CD4-positive, alpha-beta T cell (primary cell): ENCODE measurements around the gene NCR3LG1. TPM values are rescaled to one million over a fixed set of nuclear protein-coding genes. Genes with fewer than 3 reads are reported as not detected.

Experiments
- ATAC-seq: fragments of 200-7000 bp; cut with Tn5 transposase; one replicate; pipeline ENCODE4 v1.10.0; 2022; ENCODE audit warnings: mild to moderate bottlenecking; ENCODE audit not compliant: poor library complexity
- CTCF ChIA-PET: fragments of 350-600 bp; sonication (Branson Sonifier 250); formaldehyde crosslinking; loops from one replicate; lab custom pipeline; 2021; ENCODE audit warnings: antibody characterized with exemption, inconsistent platforms; lab: Charles Lee
- POLR2A ChIA-PET: fragments of 350-600 bp; sonication (Branson Sonifier 250); formaldehyde crosslinking; loops from one replicate; lab custom pipeline; 2021; ENCODE audit warnings: antibody characterized with exemption, inconsistent platforms; lab: Charles Lee
- DNase-seq, 14 experiments: peaks; one replicate each; pipeline ENCODE4 v3.0.0-alpha.2; 2013 to 2020; ENCODE audit warnings: mixed read lengths in 2 of 14
- H3K27ac ChIP-seq, 2 donors: one replicate each; pipeline versions ENCODE4 v1.5.1 to v1.7.0; 2013; ENCODE audit warnings: low read length in 2 of 2, low read depth in 1 of 2, mild to moderate bottlenecking in 1 of 2
- H3K27me3 ChIP-seq, 2 experiments: 1 replicate in 1 of 2; 2 replicates in 1 of 2; pipeline versions ENCODE4 v1.6.1 to v1.7.0; 2013; ENCODE audit warnings: low read length in 2 of 2, control low read depth in 1 of 2, mild to moderate bottlenecking in 1 of 2, moderate library complexity in 1 of 2; ENCODE audit not compliant: insufficient read depth in 2 of 2, control insufficient read depth in 1 of 2
- H3K36me3 ChIP-seq: one replicate; pipeline ENCODE4 v1.6.1; 2013; ENCODE audit warnings: low read length, control low read depth; ENCODE audit not compliant: insufficient read depth
- H3K4me1 ChIP-seq: one replicate; pipeline ENCODE4 v1.6.1; 2013; ENCODE audit warnings: low read length, control low read depth; ENCODE audit not compliant: insufficient read depth
- H3K4me3 ChIP-seq: one replicate; pipeline ENCODE4 v1.5.1; 2013; ENCODE audit warnings: mild to moderate bottlenecking, low read length, moderate library complexity
- H3K9me3 ChIP-seq, 2 experiments: 1 replicate in 1 of 2; 2 replicates in 1 of 2; pipeline versions ENCODE4 v1.6.1 to v1.7.0; 2013; ENCODE audit warnings: low read length in 2 of 2, mild to moderate bottlenecking in 2 of 2, control low read depth in 1 of 2, moderate library complexity in 1 of 2; ENCODE audit not compliant: control insufficient read depth in 1 of 2, insufficient read depth in 1 of 2
- H3K27ac Mint-ChIP-seq: one replicate; pipeline ENCODE4 v1.8.0; 2020; ENCODE audit warnings: mixed read lengths
- H3K27me3 Mint-ChIP-seq: one replicate; pipeline ENCODE4 v1.8.0; 2021; ENCODE audit warnings: mixed read lengths
- H3K36me3 Mint-ChIP-seq: one replicate; pipeline ENCODE4 v1.8.0; 2021; ENCODE audit warnings: low read depth, mixed read lengths
- H3K4me1 Mint-ChIP-seq: one replicate; pipeline ENCODE4 v1.8.0; 2021; ENCODE audit warnings: low read depth, mixed read lengths
- H3K4me3 Mint-ChIP-seq: one replicate; pipeline ENCODE4 v1.8.0; 2020; ENCODE audit warnings: mild to moderate bottlenecking, mixed read lengths
- H3K9me3 Mint-ChIP-seq: one replicate; pipeline ENCODE4 v1.8.0; 2020; ENCODE audit warnings: mixed read lengths
- intact Hi-C, 2 experiments: fragments of 100-400 bp; cut with DNase I in 1 of 2; cut with micrococcal nuclease in 1 of 2; formaldehyde crosslinking; loops; one replicate each; pipeline versions ENCODE4 v1.15.1 to v1.9.0; 2023 to 2025; cut with DNase I, micrococcal nuclease
- total RNA-seq, 174 experiments: library from RNA in 2 of 174; stranded (reverse) in 2 of 174; gene quantifications; one replicate each; pipeline ENCODE4 v1.2.3 and lab custom pipeline; 2021 to 2026
- TF ChIP-seq, protein P1 (sequence below): fragments of 200-600 bp; IDR thresholded peaks from one replicate; pipeline ENCODE4 v1.8.0; 2022; ENCODE audit warnings: antibody characterized with exemption, mild to moderate bottlenecking

The NCR3LG1 gene
- total RNA-seq, 2 experiments from 2014 or later = 2.2 to 2.4 TPM

DNA sequence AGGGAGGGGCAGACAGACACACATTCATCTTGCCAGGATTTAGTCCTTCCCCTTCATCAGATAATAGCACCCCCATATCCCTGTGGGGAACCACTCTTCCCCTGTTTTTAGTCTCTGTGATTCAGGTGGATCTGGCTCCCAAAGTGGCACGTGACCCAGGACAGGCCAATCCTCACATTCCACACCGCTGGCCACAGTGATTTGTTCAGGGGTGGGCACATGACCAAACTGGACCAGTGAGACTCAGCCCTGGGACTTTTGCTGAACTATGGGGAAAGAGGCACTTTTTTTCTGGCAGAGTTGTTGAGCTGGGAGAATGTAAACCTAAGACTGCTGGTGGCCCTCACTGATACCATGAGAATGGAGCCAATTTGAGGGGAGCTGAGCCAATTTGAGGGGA lies 56.0 kb downstream of the NCR3LG1 start:
- no peak for DNase-seq
- H3K4me3 Mint-ChIP-seq = no peak overlapping the region
- POLR2A ChIA-PET = no interaction called here
- H3K9me3 Mint-ChIP-seq = no peaks in the 10 kb centered on the region
- H3K36me3 ChIP-seq = no peaks in the 10 kb centered on the region
- H3K27me3 ChIP-seq = peaks cover 0 to 2% of the 10 kb centered on the region in 2 experiments
- H3K36me3 Mint-ChIP-seq = no peaks in the 10 kb centered on the region
- peaks cover 2% of the 10 kb centered on the region for H3K27me3 Mint-ChIP-seq
- TF ChIP-seq, protein P1, sequence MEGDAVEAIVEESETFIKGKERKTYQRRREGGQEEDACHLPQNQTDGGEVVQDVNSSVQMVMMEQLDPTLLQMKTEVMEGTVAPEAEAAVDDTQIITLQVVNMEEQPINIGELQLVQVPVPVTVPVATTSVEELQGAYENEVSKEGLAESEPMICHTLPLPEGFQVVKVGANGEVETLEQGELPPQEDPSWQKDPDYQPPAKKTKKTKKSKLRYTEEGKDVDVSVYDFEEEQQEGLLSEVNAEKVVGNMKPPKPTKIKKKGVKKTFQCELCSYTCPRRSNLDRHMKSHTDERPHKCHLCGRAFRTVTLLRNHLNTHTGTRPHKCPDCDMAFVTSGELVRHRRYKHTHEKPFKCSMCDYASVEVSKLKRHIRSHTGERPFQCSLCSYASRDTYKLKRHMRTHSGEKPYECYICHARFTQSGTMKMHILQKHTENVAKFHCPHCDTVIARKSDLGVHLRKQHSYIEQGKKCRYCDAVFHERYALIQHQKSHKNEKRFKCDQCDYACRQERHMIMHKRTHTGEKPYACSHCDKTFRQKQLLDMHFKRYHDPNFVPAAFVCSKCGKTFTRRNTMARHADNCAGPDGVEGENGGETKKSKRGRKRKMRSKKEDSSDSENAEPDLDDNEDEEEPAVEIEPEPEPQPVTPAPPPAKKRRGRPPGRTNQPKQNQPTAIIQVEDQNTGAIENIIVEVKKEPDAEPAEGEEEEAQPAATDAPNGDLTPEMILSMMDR = no peak
- no peaks in the 10 kb centered on the region for H3K4me1 ChIP-seq
- no peak overlapping the region for H3K27ac Mint-ChIP-seq
- no peaks in the 10 kb centered on the region for H3K4me1 Mint-ChIP-seq
- no peak overlapping the region for H3K4me3 ChIP-seq
- intact Hi-C loops = no loop called here
- H3K27ac ChIP-seq = no peak overlapping the region
- CTCF ChIA-PET = interaction anchor here (0.6 kb wide), 1 partner anchor 1283 kb away, joined by 3 read pairs; no protein-coding TSS in a partner anchor
- H3K9me3 ChIP-seq = no peaks in the 10 kb centered on the region
- ATAC-seq = no peak

DNA sequence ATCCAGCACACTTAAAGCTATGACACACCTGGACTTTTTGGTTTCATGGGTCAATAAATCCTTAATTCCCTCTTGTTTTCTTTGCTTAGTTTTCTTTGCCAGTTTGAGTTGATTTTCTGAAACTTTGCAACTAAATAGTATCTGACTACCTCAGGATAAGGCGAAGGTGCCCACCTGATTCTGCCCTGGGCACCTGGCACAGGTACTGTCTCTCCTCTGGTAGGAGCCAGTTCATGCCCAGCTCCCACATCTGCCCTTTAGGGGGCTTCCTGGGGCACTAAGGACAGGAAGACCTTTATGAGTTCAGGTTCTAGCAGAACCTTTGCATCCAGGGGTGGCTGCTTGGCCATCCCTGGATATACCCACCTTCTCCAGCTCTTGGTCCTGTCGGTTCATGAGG lies 56.4 kb downstream of the NCR3LG1 start:
- TF ChIP-seq, protein P1 = no peak
- Mint-ChIP-seq H3K27me3 (peaks cover 5% of the 10 kb centered on the region), H3K27ac (no peak overlapping the region), H3K4me3 (no peak overlapping the region), H3K9me3 (no peaks in the 10 kb centered on the region), H3K4me1 (no peaks in the 10 kb centered on the region), H3K36me3 (no peaks in the 10 kb centered on the region)
- intact Hi-C loops = no loop called here
- Histone ChIP-seq H3K36me3 (no peaks in the 10 kb centered on the region), H3K4me1 (no peaks in the 10 kb centered on the region), H3K27ac (no peak overlapping the region), H3K4me3 (no peak overlapping the region), H3K27me3 (peaks cover 0 to 2% of the 10 kb centered on the region in 2 experiments), H3K9me3 (no peaks in the 10 kb centered on the region)
- ChIA-PET POLR2A (no interaction called here), CTCF (interaction anchor here (0.6 kb wide), 1 partner anchor 1283 kb away, joined by 3 read pairs; no protein-coding TSS in a partner anchor)
- no peak for ATAC-seq
- no peak for DNase-seq

DNA sequence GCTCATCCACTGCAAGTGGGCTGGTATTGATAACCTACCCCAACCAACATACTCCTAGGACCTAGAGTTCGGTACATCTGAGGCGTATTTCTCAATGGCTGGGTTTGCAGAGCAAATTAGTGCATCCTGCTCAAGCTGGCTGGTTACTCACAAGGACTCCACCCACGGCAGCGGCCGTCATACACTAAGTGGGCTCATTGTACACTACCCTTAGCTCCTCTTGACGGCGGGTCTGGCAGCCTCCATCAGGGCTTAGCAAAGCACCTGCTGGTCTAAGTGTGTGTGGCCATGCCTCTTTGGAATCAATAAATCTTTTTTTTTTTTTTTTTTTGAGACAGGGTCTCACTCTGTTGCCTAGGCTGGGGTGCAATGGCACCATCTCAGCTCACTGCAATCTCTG lies 57.0 kb downstream of the NCR3LG1 start:
- Histone ChIP-seq H3K27me3 (peaks cover 0 to 2% of the 10 kb centered on the region in 2 experiments), H3K27ac (no peak overlapping the region), H3K4me3 (no peak overlapping the region), H3K9me3 (no peaks in the 10 kb centered on the region), H3K4me1 (no peaks in the 10 kb centered on the region), H3K36me3 (no peaks in the 10 kb centered on the region)
- ChIA-PET POLR2A (no interaction called here), CTCF (interaction anchor here (0.7 kb wide), 1 partner anchor 139 kb away, joined by 3 read pairs; no protein-coding TSS in a partner anchor)
- Mint-ChIP-seq H3K4me1 (no peaks in the 10 kb centered on the region), H3K36me3 (no peaks in the 10 kb centered on the region), H3K27me3 (peaks cover 9% of the 10 kb centered on the region), H3K9me3 (no peaks in the 10 kb centered on the region), H3K27ac (no peak overlapping the region), H3K4me3 (no peak overlapping the region)
- intact Hi-C loops = no loop called here
- ATAC-seq (no peak), DNase-seq (no peak)
- TF ChIP-seq, protein P1 = no peak
